ENCODE results near the gene NAT8.
"Not testable (repeated sequence)": the region's sequence is repeated elsewhere in the genome, so short reads cannot be mapped to it uniquely, and the experiment has no call there.

- not testable (repeated sequence) for TF ChIP-seq POLR2AphosphoS5 (IDR thresholded peaks at IDR 0.05; ENCODE audit: borderline replicate concordance, low read depth, low read length); EZH2 (IDR thresholded peaks at IDR 0.05)
Observed at GRCh38 chr2:73679951-73680571, 37.8 kb upstream of the NAT8 start.

Data from SK-N-MC (cell line).